Measurements from ENCODE around the gene SNX13.
"Not testable (repeated sequence)": the region's sequence is repeated elsewhere in the genome, so short reads cannot be mapped to it uniquely, and the experiment has no call there.

The SNX13 gene

DNA sequence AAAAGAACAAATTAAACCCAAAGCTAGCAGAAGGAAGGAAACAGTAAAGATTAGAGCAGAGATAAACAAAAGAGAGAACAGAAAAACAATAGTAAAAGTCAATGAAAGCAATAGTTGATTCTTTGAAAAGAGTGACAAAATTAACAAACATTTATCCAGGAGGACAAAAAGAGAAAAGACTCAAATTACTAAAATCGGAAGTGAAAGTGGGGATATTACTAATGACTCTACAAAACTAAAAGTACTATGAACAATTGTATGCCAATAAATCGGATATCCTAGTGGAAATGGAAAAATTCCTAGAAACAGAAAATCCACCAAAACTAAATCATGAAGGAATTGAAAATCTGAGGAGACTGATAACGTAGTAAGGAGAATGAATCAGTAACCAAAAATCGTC is 96.3 kb downstream of the SNX13 start:
- DNase-seq = no peak

GRCh38 chr7:17843041-17843440 is 97.3 kb downstream of the SNX13 start:
- no peak for DNase-seq

DNA sequence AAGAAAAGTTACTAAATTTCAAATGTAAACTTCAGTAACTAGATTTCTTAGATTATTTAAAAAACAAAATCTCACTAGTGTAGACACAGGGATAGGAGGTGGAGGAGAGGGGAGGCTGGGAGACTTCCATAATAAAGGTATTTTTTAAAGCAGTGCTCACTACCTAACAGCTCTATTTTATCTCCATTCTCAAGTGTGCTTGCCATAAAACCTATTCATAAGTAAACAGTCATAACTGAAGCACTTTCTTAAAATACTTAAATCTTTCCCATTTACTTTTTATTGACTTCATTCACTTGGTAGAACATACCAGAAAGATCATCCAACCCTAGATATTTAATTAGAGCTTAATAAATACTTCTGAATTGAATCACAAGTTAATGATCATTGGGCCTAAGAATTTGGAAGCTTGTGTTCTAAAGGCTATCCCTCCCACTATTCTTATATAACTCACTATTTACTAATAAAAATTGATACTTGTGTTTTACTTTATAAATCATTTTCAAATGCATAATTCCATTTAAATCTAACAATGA is 107.4 kb downstream of the SNX13 start:
- no peak for DNase-seq

GRCh38 chr7:17832242-17832641 is 108.1 kb downstream of the SNX13 start:
- no peak for DNase-seq

GRCh38 chr7:17830206-17830605 is 110.1 kb downstream of the SNX13 start:
- no peak for DNase-seq

- no peak for DNase-seq
Observed at GRCh38 chr7:17829001-17829400, 111.3 kb downstream of the SNX13 start.

DNA sequence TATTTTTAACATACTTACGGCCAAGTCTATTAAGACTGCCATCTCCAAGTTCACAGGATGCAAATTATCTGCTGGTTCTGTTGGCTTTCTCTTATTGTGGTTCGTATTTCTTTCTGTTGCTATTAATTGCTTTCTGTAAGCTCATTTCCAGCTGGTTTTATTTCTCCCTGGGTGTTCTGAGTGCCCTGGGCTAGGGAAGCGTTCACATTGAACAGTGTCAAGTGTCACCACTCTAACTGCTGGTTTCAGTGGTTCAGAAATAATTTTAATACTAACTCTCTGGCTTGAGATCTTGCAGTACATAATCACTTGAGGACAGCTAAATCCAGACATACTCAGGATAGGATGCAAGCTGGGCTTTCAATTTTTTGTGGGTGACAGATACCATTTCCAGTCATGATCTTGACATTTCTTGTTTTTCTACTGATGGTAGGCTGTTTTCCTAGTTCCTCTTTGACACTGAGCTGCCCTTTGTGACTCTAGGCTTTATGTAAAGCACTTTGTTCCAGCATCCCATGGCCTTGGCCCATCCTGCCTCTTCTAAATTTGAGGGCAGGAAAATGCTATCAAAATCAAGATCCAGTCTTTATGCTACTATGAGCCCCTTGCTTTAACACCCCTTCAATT is 117.6 kb downstream of the SNX13 start:
- DNase-seq = no peak

- no peak for DNase-seq
Observed at GRCh38 chr7:17816903-17817302, 123.4 kb downstream of the SNX13 start.

DNA sequence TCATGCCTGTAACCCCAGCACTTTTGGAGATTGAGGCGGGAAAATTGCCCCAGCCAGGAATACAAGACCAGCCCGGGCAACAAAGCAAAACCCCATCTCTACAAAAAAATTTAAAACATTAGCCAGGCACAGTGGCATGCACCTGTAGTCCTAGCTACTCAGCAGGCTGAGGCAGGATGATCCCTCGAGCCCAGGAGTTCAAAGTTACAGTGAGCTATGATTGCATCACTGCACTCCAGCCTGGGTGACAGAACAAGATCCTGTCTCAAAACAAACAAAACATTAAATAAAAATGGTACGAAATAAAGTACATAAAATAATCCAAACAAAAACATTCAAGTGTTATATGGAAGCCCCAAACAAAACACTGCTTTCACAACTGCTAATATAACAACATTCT is 125.0 kb downstream of the SNX13 start:
- no peak for DNase-seq

DNA sequence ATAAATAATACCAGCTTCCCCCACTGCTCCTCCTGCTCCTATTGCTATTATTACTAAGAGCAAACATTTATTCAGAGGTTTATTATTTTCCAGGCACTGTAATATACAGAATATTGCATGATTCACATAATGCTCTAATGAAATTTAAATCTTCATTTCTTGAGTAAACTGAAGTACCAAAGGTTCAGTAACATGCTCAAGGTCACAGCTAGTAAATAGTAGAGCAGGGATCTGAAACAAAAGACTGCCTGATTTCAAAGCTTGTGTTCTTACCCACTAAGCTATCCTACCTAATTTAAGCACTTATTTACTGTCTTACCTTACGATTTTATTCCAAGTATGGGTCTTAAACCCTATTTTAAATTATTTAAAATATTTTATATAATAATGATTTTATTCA is 126.2 kb downstream of the SNX13 start:
- DNase-seq = no peak

DNA sequence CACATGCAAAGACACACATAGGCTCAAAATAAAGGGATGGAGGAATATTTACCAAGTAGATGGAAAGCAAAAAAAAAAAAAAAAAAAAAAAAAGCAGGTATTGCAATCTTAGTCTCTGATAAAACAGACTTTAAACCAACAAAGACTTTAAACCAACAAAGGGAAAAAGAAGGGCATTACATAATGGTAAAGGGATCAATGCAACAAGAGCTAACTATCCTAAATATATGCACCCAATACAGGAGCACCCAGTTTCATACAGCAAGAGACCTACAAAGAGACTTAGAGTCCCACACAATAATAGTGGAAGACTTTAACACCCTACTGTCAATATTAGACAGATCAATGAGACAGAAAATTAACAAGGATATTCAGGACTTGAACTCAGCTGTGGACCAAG is 131.1 kb downstream of the SNX13 start:
- not testable (repeated sequence) for DNase-seq

GRCh38 chr7:17807242-17807641 is 133.1 kb downstream of the SNX13 start:
- DNase-seq = peak; percentile 34

DNA sequence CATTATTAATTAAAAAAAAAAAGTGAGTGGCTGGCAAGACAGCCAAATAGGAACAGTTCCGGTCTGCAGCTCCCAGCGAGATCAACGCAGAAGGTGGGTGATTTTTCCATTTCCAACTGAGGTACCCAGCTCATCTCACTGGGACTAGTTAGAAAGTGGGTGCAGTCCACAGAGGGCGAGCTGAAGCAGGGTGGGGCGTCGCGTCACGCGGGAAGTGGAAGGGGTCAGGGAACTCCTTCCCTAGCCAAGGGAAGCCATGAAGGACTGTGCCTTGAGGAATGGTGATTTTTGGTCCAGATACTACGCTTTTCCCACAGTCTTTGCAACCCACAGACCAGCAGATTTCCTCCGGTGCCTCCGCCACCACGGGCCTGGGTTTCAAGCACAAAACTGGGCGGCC is 133.7 kb downstream of the SNX13 start:
- DNase-seq = no peak

DNA sequence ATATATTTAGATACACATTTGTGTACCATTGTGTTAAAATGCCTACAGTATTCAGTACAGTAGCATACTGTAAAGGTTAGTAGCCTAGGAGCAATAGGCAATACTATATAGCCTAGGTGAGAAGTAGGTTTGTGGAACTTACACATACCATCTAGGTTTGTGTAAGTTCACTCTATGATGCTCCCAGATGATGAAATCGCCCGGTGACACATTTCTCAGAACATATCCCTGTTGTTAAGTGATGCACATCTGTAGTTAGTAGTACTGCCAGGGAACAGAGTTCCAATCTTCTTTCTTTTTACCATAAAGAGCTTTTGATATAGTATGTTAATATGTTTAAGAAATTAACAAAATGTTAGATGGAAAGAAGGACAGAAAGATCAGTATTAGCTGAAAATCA is 138.2 kb downstream of the SNX13 start:
- no peak for DNase-seq

DNA sequence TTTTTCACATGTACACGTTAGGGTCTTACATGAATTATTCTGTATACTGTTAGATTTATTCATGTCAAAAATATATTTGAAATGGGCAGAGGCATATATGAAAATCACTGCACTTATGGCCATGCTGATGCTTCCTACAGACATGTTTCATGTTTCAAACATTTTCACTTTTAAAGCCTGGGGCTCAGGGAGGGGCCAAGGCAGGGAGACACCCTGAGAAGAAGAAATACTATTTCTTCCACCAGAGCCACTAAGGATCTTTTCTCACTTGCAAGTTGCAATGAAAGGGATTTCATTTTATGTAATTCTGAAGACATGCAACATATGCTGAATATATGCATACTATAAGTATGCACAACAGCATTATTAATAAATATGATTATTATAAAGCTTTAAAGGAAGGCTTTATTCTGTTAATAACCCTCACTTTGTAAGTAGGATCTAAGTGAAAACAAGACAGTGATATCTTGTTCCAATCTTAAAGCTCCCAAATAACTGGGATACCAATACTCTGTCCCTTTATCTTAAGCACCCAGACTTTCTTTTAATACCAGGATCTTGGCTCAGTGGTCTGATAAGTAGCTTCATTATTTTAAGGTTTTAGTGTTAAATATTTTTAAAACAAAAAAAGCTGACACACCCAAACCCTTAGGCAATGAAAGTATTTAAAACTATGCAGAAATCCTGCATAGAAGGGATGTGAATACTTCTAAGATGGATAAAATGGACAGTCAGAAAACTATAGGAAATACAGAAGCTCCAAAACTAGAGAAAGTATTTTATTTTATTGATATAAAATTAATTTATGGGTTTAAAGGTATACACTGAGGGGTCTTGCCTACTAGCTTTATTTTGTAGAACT is 148.0 kb downstream of the SNX13 start:
- peak; percentile 31 for DNase-seq

DNA sequence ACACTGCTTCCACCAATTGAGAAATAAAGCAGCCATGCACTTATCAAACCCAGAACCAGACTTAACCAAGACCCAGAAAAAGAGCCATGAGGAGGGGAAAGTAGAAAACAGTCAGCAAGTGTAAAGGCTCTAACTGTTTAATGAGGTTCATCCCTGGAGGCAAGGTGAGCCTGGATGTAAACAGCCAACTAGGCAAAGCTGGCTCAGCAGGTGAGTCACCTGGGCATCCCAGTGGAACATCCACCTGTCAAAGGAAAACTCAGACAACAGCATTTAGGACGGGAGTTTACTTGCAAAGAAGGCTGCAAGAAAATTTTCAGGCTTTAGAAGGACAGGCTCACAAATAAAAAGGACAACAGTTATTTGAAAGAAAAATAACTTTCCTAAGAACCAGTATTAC is 153.0 kb downstream of the SNX13 start:
- DNase-seq = no peak

- no peak for DNase-seq
Observed at GRCh38 chr7:17786314-17786852, 153.9 kb downstream of the SNX13 start.

GRCh38 chr7:17782216-17782549 is 158.1 kb downstream of the SNX13 start:
- no peak for DNase-seq

- peak; percentile 41 for DNase-seq
Observed at GRCh38 chr7:17781491-17782215, 158.6 kb downstream of the SNX13 start.

DNA sequence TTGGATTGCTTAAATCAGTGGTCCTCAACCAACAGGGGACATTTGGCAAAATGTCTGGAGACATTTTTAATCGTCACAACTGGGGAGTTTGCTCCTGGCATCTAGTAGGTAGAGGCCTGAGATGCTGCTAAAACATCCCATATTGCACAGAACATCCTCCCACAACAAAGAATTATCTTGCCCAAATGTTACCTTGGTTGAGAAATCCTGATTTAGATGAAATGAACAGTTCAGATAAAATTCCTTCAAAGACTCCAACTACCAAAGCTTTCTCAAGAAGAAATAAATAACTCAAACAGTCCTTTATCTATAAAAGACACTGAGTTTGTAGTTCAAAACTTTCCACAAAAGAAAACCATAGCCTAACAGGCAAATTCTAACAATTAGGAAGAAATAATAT is 160.9 kb downstream of the SNX13 start:
- DNase-seq = no peak

DNA sequence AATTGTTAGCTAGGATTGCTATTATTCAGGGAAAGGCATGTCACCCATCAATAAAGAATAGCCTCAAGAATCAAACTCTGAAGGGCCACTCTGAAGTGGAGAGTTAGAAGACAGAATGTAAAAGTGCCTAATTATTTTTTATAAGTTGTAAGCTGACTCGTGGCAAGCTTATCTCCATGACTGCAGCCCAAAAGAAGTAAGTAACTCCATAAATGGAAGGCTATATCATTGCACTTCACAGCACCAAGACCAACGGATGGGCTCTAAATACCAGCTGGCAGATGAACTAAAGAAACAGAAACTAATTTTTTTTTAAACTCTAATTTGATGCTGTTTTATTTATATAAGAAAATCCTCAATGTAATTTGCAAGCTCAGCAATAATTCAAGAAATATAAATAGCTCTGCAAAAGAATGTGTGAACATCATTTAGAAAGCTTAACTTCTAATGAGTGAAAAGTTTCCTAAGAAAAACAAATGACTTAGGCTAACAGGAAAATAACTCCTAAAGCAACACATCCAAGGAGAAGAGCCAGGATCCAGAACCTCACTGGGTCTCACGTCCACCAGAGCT is 165.5 kb downstream of the SNX13 start:
- peak; percentile 35 for DNase-seq

DNA sequence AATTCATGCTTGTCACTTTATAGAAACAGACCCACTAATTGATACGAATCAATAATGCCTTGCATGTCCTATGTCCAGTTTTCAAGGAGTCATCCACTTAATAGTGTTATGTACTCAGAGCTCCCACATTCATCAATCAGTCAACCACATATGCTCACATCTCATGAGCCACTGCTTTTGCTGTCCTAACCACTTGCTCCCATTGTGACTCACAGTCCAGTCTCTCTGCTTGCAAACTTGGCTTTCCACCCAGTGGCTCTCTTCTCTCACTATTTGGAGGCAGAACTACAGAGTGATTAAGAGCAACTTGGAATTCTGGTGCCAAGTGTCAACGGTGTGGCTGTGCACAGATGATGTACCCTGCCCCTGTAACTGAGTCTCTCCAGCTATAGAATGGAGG is 166.0 kb downstream of the SNX13 start:
- peak; percentile 33 for DNase-seq

DNA sequence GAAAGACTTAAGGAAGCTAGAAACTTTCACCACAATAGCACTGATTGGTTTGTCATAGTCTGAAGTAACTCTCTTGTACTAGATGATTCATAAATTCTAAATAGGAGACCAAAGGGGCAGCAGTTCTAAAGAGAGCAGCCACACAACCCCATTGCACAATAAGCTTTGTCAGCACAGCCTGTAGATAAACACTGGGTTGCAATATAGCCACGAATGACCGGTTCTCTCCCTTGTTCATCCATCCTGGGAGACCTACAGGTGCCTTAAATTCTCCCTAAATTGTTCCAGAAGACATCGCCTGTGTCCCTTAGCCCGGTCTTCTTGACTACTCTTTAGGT is 167.0 kb downstream of the SNX13 start:
- DNase-seq = peak; percentile 14
